HCT116 (cell line): Measurements from ENCODE around the gene FKBP6. TPM values are rescaled to one million over a fixed set of nuclear protein-coding genes. Genes with fewer than 3 reads are reported as not detected.

Experiments
- ATAC-seq: fragments of 200-7000 bp; cut with Tn5 transposase; 2 replicates; pipeline ENCODE4 v1.9.1; 2020; ENCODE audit warnings: mild to moderate bottlenecking, moderate library complexity
- BruUV-seq: library from RNA; stranded (reverse); fragments of 400-500 nt; replicated peaks from 2 replicates; lab custom pipeline; 2021; lab: Mats Ljungman, UMichigan
- CTCF ChIA-PET: fragments of 300-600 bp; sonication (Branson Sonifier 250); formaldehyde crosslinking; loops from one replicate; lab custom pipeline; 2021; ENCODE audit warnings: antibody characterized with exemption; lab: Charles Lee
- POLR2A ChIA-PET: fragments of 300-600, 350-600 bp; sonication (Branson Sonifier 250); formaldehyde crosslinking; loops from one replicate; lab custom pipeline; 2021; ENCODE audit warnings: antibody characterized with exemption; lab: Charles Lee
- RAD21 ChIA-PET, 2 experiments: fragments of 300-600 bp; sonication (Branson Sonifier 250); formaldehyde crosslinking; loops; one replicate each; lab custom pipeline; 2023; ENCODE audit warnings: low total read pairs in 2 of 2; ENCODE audit not compliant: uncharacterized antibody in 2 of 2, unreplicated experiment in 2 of 2, low non-redundant PET in 1 of 2; lab: Charles Lee
- DNase-seq: peaks from one replicate; pipeline ENCODE4 v3.0.0-alpha.2; 2010; ENCODE audit warnings: low read depth, low spot score
- H2AFZ ChIP-seq: fragments of 200-600 bp; shearing (Covaris generic), sonication (generic); 2 replicates; pipeline ENCODE4 v1.6.1; 2017; ENCODE audit warnings: low read depth, mixed run types, mixed read lengths, antibody characterized with exemption, low read length; ENCODE audit not compliant: poor library complexity, severe bottlenecking
- H3K27ac ChIP-seq: 2 replicates; pipeline ENCODE4 v1.5.1; 2012; ENCODE audit warnings: low read depth, low read length
- H3K27me3 ChIP-seq: fragments of 200-600 bp; sonication (generic); 2 replicates; pipeline ENCODE4 v1.6.1; 2016; ENCODE audit warnings: mixed run types, low read length, mixed read lengths; ENCODE audit not compliant: insufficient read depth
- H3K36me3 ChIP-seq, 2 experiments: fragments of 200-500 bp in 1 of 2; fragments of 200-600 bp in 1 of 2; sonication (Bioruptor generic) in 1 of 2; sonication (generic) in 1 of 2; 2 replicates each; pipeline versions ENCODE4 v1.5.1 to v1.6.1; 2014 to 2016; ENCODE audit warnings: low read length in 2 of 2, inconsistent platforms in 1 of 2, mixed read lengths in 1 of 2, mixed run types in 1 of 2; ENCODE audit not compliant: insufficient read depth in 2 of 2, control insufficient read depth in 1 of 2
- H3K4me1 ChIP-seq, 2 experiments: fragments of 200-600 bp in 1 of 2; sonication (generic) in 1 of 2; 2 replicates each; pipeline versions ENCODE4 v1.5.1 to v1.6.1; 2012 to 2017; ENCODE audit warnings: low read length in 2 of 2, inconsistent platforms in 1 of 2, mild to moderate bottlenecking in 1 of 2, mixed read lengths in 1 of 2, mixed run types in 1 of 2, moderate library complexity in 1 of 2; ENCODE audit not compliant: insufficient read depth in 2 of 2, control insufficient read depth in 1 of 2
- H3K4me2 ChIP-seq: fragments of 200-600 bp; sonication (generic); 2 replicates; pipeline ENCODE4 v1.6.1; 2017; ENCODE audit warnings: mixed run types, low read length, mixed read lengths
- H3K4me3 ChIP-seq, 2 experiments: fragments of 200-600 bp in 1 of 2; sonication (generic) in 1 of 2; replicated peaks in 1 of 2; 2 replicates each; pipeline ENCODE4 v1.5.1; 2011 to 2016; ENCODE audit warnings: low read length in 2 of 2, control low read depth in 1 of 2, low read depth in 1 of 2, mild to moderate bottlenecking in 1 of 2, mixed read lengths in 1 of 2, mixed run types in 1 of 2
- H3K79me2 ChIP-seq: fragments of 200-600 bp; sonication (generic); 2 replicates; pipeline ENCODE4 v1.6.1; 2017; ENCODE audit warnings: mild to moderate bottlenecking, mixed run types, low read length, moderate library complexity, mixed read lengths; ENCODE audit not compliant: insufficient read depth
- H3K9ac ChIP-seq: fragments of 200-600 bp; sonication (generic); 2 replicates; pipeline ENCODE4 v1.6.1; 2016; ENCODE audit warnings: low read length, mixed read lengths
- H3K9me2 ChIP-seq: fragments of 200-600 bp; sonication (generic), shearing (Covaris generic); 2 replicates; pipeline ENCODE4 v1.6.1; 2017; ENCODE audit warnings: mixed run types, mild to moderate bottlenecking, moderate library complexity; ENCODE audit not compliant: insufficient read depth
- H3K9me3 ChIP-seq, 2 experiments: fragments of 200-500 bp in 1 of 2; fragments of 200-600 bp in 1 of 2; sonication (Bioruptor generic) in 1 of 2; sonication (generic) in 1 of 2; 2 replicates each; pipeline ENCODE4 v1.6.1; 2014 to 2017; ENCODE audit warnings: low read length in 2 of 2, mixed read lengths in 2 of 2, inconsistent platforms in 1 of 2, low read depth in 1 of 2, mild to moderate bottlenecking in 1 of 2, mixed run types in 1 of 2, moderate library complexity in 1 of 2; ENCODE audit not compliant: control insufficient read depth in 1 of 2, insufficient read depth in 1 of 2
- H4K20me1 ChIP-seq: fragments of 200-600 bp; sonication (generic), shearing (Covaris generic); 2 replicates; pipeline ENCODE4 v1.6.1; 2017; ENCODE audit warnings: mixed run types, mild to moderate bottlenecking, moderate library complexity; ENCODE audit not compliant: insufficient read depth
- CBX3 ChIP-seq: IDR thresholded peaks from 2 replicates; pipeline ENCODE4 v1.6.1; 2012; ENCODE audit warnings: low read depth
- ELF1 ChIP-seq: IDR thresholded peaks from 2 replicates; pipeline ENCODE4 v1.6.1; 2012; ENCODE audit warnings: low read depth, borderline replicate concordance
- JUND ChIP-seq: IDR thresholded peaks from 2 replicates; pipeline ENCODE4 v1.6.1; 2012
- RAD21 ChIP-seq: IDR thresholded peaks from 2 replicates; pipeline ENCODE4 v1.6.1; 2012; ENCODE audit warnings: low read depth, mild to moderate bottlenecking
- SP1 ChIP-seq: IDR thresholded peaks from 2 replicates; pipeline ENCODE4 v1.6.1; 2012; ENCODE audit warnings: low read depth
- YY1 ChIP-seq: IDR thresholded peaks from 2 replicates; pipeline ENCODE4 v1.6.1; 2011; ENCODE audit warnings: low read length, low read depth, moderate library complexity, mild to moderate bottlenecking; ENCODE audit not compliant: insufficient replicate concordance; ENCODE audit errors: extremely low read depth
- ZBTB33 ChIP-seq: IDR thresholded peaks from 2 replicates; pipeline ENCODE4 v1.6.1; 2011; ENCODE audit warnings: mild to moderate bottlenecking, low read length, moderate library complexity; ENCODE audit not compliant: insufficient replicate concordance; ENCODE audit errors: extremely low read depth
- ZNF274 ChIP-seq: fragments of 200-500 bp; sonication (Bioruptor generic); IDR thresholded peaks from 2 replicates; pipeline ENCODE4 v1.6.1; 2014; ENCODE audit warnings: mild to moderate bottlenecking, low read depth, low read length, inconsistent platforms
- intact Hi-C: fragments of 100-400 bp; cut with micrococcal nuclease; formaldehyde crosslinking; loops from 2 replicates; pipeline ENCODE4 v1.10.0; 2022
- total RNA-seq: library from RNA; stranded (reverse); gene quantifications from one replicate; pipeline ENCODE4 v1.2.1, GENCODE V29; 2021; ENCODE audit not compliant: unreplicated experiment
- TF ChIP-seq, protein P1 (sequence below), 3 experiments: fragments of 200-600 bp in 1 of 3; sonication (generic) in 1 of 3; IDR thresholded peaks in 2 of 3; conservative IDR thresholded peaks in 1 of 3; 2 replicates each; pipeline ENCODE4 v1.5.1; 2012 to 2017; ENCODE audit warnings: low read depth in 2 of 3, low read length in 2 of 3, antibody characterized with exemption in 1 of 3, borderline replicate concordance in 1 of 3, control low read depth in 1 of 3, mild to moderate bottlenecking in 1 of 3, mixed read lengths in 1 of 3, mixed run types in 1 of 3, moderate library complexity in 1 of 3; ENCODE audit not compliant: insufficient read depth in 1 of 3
- TF ChIP-seq, protein P2 (sequence below): IDR thresholded peaks from 2 replicates; pipeline ENCODE4 v1.6.1; 2012; ENCODE audit warnings: low read depth
- TF ChIP-seq, protein P3 (sequence below): IDR thresholded peaks from 2 replicates; pipeline ENCODE4 v1.6.1; 2012

Gene FKBP6
- total RNA-seq, 1 experiment from 2014 or later, result not detected

DNA sequence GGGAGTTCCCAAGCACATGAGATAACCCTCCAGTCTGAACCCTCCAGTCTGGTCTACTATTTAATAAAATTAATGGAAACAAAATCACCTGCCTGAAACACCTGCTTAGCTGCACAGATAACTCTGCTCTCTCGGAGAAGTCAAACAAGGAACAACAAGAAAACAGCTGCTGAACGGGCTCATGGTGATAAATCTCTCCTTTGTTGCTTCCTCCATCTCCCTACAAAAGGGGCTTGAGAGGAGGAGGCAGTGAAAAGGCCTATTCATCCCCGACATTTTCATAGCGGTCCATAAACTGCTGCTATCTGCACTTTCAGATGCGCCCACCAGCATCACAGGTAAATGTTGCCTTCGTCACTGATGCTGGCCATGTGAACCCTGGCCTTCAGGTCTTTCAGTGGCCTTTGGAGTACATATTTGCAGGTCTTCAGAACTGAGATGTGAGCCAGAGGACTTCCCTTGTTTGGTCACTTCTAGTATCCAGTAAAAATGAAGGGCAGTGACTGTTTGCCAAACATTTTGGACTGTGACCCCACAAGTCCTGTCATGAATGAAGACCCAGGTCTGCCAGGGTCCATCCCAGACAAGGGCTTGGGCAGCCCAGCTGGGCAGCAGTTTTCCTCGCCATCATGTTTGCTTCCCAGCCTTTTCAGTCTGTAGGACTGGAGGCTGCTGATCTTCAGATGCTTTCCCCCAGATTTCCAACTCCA is 15.9 kb downstream of the FKBP6 start:
- no peak overlapping the region for H2AFZ ChIP-seq
- DNase-seq, result no peak
- no peaks in the 10 kb centered on the region for H3K9me3 ChIP-seq
- H3K9ac ChIP-seq, result no peak overlapping the region
- no peak for ATAC-seq
- H3K36me3 ChIP-seq, result no peaks in the 10 kb centered on the region
- no peaks in the 10 kb centered on the region for H3K27me3 ChIP-seq
- no peaks in the 10 kb centered on the region for H4K20me1 ChIP-seq
- BruUV-seq, result no TSS peak
- no peaks in the 10 kb centered on the region for H3K79me2 ChIP-seq
- H3K4me2 ChIP-seq, result no peak overlapping the region
- peaks cover 11 to 15% of the 10 kb centered on the region in 2 experiments for H3K4me1 ChIP-seq
- TF ChIP-seq, protein P1, sequence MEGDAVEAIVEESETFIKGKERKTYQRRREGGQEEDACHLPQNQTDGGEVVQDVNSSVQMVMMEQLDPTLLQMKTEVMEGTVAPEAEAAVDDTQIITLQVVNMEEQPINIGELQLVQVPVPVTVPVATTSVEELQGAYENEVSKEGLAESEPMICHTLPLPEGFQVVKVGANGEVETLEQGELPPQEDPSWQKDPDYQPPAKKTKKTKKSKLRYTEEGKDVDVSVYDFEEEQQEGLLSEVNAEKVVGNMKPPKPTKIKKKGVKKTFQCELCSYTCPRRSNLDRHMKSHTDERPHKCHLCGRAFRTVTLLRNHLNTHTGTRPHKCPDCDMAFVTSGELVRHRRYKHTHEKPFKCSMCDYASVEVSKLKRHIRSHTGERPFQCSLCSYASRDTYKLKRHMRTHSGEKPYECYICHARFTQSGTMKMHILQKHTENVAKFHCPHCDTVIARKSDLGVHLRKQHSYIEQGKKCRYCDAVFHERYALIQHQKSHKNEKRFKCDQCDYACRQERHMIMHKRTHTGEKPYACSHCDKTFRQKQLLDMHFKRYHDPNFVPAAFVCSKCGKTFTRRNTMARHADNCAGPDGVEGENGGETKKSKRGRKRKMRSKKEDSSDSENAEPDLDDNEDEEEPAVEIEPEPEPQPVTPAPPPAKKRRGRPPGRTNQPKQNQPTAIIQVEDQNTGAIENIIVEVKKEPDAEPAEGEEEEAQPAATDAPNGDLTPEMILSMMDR (IDR thresholded peaks at IDR 0.05 in 2 of 3, conservative IDR thresholded peaks at IDR 0.05 in 1 of 3; ENCODE audit: borderline replicate concordance in 1 of 3, insufficient read depth in 1 of 3, low read depth in 2 of 3, low read length in 2 of 3), result no peak
- no peak for TF ChIP-seq CBX3
- no peak for TF ChIP-seq SP1
- TF ChIP-seq ELF1, result no peak
- no peak for TF ChIP-seq ZBTB33
- TF ChIP-seq, protein P2, sequence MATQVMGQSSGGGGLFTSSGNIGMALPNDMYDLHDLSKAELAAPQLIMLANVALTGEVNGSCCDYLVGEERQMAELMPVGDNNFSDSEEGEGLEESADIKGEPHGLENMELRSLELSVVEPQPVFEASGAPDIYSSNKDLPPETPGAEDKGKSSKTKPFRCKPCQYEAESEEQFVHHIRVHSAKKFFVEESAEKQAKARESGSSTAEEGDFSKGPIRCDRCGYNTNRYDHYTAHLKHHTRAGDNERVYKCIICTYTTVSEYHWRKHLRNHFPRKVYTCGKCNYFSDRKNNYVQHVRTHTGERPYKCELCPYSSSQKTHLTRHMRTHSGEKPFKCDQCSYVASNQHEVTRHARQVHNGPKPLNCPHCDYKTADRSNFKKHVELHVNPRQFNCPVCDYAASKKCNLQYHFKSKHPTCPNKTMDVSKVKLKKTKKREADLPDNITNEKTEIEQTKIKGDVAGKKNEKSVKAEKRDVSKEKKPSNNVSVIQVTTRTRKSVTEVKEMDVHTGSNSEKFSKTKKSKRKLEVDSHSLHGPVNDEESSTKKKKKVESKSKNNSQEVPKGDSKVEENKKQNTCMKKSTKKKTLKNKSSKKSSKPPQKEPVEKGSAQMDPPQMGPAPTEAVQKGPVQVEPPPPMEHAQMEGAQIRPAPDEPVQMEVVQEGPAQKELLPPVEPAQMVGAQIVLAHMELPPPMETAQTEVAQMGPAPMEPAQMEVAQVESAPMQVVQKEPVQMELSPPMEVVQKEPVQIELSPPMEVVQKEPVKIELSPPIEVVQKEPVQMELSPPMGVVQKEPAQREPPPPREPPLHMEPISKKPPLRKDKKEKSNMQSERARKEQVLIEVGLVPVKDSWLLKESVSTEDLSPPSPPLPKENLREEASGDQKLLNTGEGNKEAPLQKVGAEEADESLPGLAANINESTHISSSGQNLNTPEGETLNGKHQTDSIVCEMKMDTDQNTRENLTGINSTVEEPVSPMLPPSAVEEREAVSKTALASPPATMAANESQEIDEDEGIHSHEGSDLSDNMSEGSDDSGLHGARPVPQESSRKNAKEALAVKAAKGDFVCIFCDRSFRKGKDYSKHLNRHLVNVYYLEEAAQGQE, result no peak
- TF ChIP-seq, protein P3, sequence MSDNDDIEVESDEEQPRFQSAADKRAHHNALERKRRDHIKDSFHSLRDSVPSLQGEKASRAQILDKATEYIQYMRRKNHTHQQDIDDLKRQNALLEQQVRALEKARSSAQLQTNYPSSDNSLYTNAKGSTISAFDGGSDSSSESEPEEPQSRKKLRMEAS, result no peak
- TF ChIP-seq ZNF274, result no peak
- no peak for TF ChIP-seq YY1
- TF ChIP-seq RAD21, result no peak
- no peak for TF ChIP-seq JUND
- CTCF ChIA-PET, result interaction anchor here (1.4 to 1.5 kb wide), 2 partner anchors 20 to 93 kb away, joined by 3 to 5 read pairs; no protein-coding TSS in a partner anchor
- intact Hi-C loops, result no loop called here
- no peaks in the 10 kb centered on the region for H3K9me2 ChIP-seq
- RAD21 ChIA-PET, result no interaction called here
- H3K4me3 ChIP-seq, result no peak overlapping the region
- no peak overlapping the region for H3K27ac ChIP-seq
- POLR2A ChIA-PET, result no interaction called here
